ENCODE results near the gene PPBP.
"Not testable (repeated sequence)": the region's sequence is repeated elsewhere in the genome, so short reads cannot be mapped to it uniquely, and the experiment has no call there.

Gene PPBP

GRCh38 chr4:73991742-73992000, 3.7 kb upstream of the PPBP start:
- no peak for DNase-seq

- DNase-seq = no peak
These were observed 3.2 kb upstream of the PPBP start for GRCh38 chr4:73990988-73991741.

GRCh38 chr4:73989928-73990327, 1.9 kb upstream of the PPBP start:
- DNase-seq = no peak

DNA sequence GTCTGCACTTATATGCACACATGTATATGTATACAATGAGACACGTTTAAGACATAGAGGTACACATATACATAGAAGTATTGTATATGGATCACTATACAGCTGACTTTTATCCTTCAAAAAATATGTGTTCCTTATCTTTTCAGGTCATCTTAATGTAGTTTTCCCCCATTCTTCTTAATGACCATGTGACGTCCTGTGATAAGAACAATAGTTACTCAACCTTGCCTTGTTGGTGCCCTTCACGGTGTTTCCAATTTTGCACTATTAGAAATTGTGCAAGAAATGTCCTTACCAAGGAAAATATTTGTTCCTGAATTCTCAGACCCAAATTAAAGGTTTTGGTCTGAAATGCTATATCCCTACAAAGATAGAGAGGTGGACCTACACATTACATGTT, 1.0 kb upstream of the PPBP start:
- DNase-seq = no peak

DNA sequence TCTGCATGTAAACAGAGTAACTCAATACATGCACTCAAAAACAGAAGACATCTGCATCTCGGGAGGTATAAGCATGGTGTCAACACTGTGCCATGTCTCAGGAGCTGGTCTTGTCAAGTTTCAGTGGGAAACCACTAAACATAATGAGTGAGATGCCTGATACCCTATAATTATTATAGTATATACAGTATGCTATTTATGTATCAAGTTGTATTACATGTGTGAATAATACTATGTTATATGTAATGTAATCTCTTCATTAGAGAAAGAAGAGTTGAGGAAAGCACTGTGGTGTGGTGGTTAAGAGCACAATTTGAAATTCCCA, 2.5 kb downstream of the PPBP start:
- no peak for DNase-seq

- DNase-seq = no peak
These were observed 3.1 kb downstream of the PPBP start for GRCh38 chr4:73984736-73985527.

- not testable (repeated sequence) for DNase-seq
These were observed 6.8 kb downstream of the PPBP start for GRCh38 chr4:73981175-73981574.

DNA sequence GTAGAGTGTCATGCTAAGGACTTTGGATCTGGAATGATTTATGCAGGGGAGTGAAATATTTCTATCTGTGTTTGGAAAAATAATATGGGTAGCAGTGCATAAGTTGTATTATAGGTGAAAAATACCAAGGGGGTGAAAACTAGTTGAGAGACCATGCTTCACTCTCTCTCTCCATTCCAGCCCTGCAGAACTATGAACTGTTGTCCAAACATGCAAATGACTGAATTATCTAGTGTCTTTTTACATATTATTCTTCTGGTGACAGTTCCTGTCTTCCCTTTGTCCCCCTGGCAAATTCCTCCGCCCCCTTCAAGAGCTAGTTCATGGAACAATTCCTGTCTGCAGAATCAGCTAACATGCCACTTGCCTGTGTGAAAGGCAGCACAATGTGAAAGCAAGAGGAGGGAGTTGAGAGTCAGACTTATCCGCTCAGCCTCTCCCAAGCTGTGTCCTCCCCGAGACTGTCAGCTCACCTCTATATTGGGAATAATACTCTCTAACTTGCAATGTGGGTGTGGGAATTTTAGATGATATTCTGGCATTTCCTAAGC, 8.5 kb downstream of the PPBP start:
- DNase-seq = no peak

- peak; percentile 13 for DNase-seq
These were observed 9.1 kb downstream of the PPBP start for GRCh38 chr4:73978886-73979285.

GRCh38 chr4:73976716-73977115, 11.3 kb downstream of the PPBP start:
- no peak for DNase-seq

GRCh38 chr4:73976217-73976616, 11.8 kb downstream of the PPBP start:
- DNase-seq = no peak

- DNase-seq = no peak
These were observed 13.6 kb downstream of the PPBP start for GRCh38 chr4:73974352-73974751.

GRCh38 chr4:73970945-73971344, 17.0 kb downstream of the PPBP start:
- DNase-seq = no peak

DNA sequence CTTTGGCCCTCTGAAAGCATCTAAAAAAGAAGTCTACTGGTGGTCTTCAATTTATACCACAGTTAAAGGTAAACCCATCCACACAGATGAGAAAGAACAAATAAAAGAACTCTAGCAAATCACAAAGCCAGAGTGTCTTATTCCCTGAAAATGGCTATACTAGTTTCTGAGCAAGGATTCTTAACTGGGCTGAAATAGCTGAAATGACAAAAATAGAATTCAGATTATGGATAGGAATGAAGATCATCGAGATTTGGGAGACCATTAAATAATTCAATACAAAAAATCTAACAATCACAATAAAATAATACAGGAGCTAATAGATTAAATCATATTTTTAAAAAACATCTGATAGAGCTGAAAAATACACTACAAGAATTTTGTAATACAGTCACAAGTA, 18.0 kb downstream of the PPBP start:
- no peak for DNase-seq

- no peak for DNase-seq
These were observed 20.1 kb downstream of the PPBP start for GRCh38 chr4:73967866-73968265.

DNA sequence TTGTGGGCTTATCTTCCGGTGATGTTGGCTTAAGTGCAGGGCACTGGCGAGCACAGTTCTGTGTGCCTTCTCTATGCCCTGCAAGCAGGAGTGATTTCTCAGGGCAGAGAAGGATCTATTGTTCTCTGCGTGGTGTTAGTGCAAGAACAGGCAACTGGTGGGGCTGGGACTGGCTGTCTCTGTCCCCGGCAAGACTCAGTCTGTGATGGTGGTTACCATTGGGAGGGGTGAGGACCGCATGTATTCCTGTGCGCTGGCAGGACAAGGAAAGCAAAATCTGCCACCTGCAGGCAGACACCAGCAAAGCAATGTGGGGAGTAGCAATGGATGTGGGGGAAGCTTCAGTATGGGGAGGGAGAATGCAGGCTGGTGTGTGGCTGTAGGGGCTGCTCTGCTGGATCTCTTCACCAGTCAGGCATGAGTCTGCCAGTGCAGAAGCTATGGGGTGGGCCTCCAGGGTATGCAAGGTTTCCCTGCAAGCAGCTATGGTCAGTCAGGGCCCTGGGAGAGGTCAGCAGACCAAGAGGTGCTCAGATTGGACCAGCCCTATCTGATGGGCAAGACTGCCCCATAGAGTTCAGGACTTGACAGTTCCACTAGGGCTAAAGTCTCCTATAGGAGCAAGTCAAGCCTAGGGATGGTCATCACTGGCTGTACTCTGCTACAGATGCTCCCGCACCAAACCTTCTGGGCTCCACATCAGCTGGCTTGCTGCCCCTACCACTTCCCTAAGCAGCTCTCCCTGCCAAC, 23.0 kb downstream of the PPBP start:
- DNase-seq = no peak

- no peak for DNase-seq
These were observed 25.3 kb downstream of the PPBP start for GRCh38 chr4:73962724-73963123.

DNA sequence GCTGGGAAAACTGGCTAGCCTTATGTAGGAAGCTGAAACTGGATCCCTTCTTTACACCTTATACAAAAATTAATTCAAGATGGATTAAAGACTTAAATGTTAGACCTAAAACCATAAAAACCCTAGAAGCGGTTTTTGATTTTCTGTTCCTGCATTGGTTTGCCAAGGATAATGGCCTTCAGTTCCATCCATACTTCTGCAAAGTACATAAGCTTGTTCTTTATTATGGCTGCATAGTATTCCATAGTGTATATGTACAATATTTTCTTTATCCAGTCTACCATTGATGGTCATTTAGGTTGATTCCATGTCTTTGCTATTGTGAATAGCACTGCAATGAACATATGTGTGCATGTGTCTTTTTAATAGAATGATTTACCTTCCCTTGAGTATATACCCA, 28.9 kb downstream of the PPBP start:
- DNase-seq = not testable (repeated sequence)

- no peak for DNase-seq
These were observed 35.6 kb downstream of the PPBP start for GRCh38 chr4:73952352-73952751.

DNA sequence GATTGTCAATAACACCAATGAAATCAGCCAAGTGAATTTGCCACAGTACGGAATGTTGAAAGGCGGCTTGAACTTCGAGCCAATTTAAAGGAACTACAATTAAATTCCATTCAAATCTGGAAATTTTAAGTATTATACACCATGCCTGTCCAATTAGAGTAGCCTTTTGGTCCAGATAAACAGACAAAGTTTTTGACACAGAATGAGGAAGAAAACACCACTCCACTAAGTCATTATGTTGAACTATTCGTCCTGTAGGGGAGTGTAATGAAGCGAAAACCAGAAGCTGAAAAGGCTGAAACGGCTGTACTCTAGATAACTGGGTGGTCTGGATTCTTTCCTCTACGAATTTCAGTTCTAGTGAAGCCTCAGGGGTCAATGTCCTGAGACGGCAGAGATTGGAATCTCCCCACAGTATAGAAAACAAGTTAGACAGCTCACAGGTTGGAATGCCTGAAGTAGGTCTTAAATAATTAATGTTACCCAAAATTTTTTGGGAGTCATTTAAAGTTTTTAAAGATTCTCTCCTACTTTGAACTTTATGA, 37.5 kb downstream of the PPBP start:
- not testable (repeated sequence) for DNase-seq

DNA sequence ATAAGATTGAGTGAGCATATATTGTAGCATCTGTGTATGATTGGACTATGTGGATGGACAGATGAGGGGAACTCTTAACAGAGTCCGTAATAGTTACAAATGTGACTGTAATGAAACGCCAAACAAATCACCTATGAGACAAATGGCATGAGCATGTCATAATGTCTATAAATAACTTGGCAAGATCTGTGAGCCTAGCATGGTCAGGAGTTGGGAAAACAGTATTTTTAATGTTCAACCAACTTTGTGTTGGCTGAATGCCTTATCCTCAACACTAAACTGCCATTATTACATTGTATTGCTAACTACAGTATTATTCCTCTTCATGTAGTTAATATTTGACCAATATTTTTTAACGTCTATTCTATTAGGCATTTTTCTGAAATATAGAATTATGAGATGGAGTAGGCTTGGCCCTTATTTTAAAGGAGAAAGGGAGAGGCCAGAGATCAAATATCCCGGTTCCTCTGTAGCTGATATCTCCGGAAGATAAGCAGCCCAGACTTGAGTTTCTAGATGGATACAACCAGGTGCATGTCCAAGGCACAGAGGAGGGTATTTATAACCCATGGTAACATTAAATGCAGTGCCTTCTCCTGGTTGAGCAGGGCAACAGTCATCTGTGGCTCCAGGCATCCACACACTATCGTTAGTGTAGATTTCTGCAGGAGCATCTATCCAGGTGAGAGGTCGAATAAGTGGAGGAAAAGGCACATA, 38.8 kb downstream of the PPBP start:
- no peak for DNase-seq

DNA sequence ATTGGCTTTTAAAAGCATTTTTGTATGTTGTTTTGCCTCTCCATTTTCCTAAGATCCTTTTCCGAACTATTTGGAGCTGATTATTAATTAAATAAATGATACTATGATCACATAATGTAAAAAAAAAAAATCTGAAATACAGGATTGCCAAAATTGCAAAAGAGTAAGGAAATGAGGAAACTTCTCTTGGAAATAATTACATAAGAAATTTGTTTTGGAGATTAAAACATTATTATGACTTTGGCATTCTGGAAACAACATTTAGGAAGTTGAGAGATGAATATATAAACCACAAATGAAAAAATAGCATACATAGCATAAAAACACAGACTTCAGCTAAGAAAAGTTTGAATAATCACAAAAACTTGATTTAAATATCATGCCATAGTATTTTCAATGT, 39.7 kb downstream of the PPBP start:
- no peak for DNase-seq

All from GDM1 (cell line).